Ishikawa (cell line): Measurements from ENCODE around the gene ANKRD65.

Experiments used
- CEBPB ChIP-seq: IDR thresholded peaks from 2 replicates; pipeline ENCODE4 v1.6.1; 2012
- CREB1 ChIP-seq: IDR thresholded peaks from 2 replicates; pipeline ENCODE4 v1.6.1; 2012; ENCODE audit warnings: low read depth
- EGR1 ChIP-seq: IDR thresholded peaks from 2 replicates; pipeline ENCODE4 v1.6.1; 2012
- EP300 ChIP-seq: IDR thresholded peaks from 2 replicates; pipeline ENCODE4 v1.6.1; 2012; ENCODE audit warnings: borderline replicate concordance
- FOXM1 ChIP-seq: IDR thresholded peaks from 2 replicates; pipeline ENCODE4 v1.6.1; 2012; ENCODE audit warnings: low read depth, borderline replicate concordance
- MAX ChIP-seq: IDR thresholded peaks from 2 replicates; pipeline ENCODE4 v1.6.1; 2012
- NFIC ChIP-seq: IDR thresholded peaks from 2 replicates; pipeline ENCODE4 v1.6.1; 2012
- RAD21 ChIP-seq: IDR thresholded peaks from 2 replicates; pipeline ENCODE4 v1.6.1; 2012; ENCODE audit warnings: low read depth
- REST ChIP-seq: IDR thresholded peaks from 2 replicates; pipeline ENCODE4 v1.6.1; 2012; ENCODE audit warnings: low read depth, mild to moderate bottlenecking
- TAF1 ChIP-seq: IDR thresholded peaks from 2 replicates; pipeline ENCODE4 v1.6.1; 2012; ENCODE audit warnings: low read depth, mild to moderate bottlenecking
- TCF12 ChIP-seq: IDR thresholded peaks from 2 replicates; pipeline ENCODE4 v1.6.1; 2012; ENCODE audit warnings: low read depth
- TEAD4 ChIP-seq: IDR thresholded peaks from 2 replicates; pipeline ENCODE4 v1.6.1; 2012
- USF1 ChIP-seq: IDR thresholded peaks from 2 replicates; pipeline ENCODE4 v1.6.1; 2012
- YY1 ChIP-seq: IDR thresholded peaks from 2 replicates; pipeline ENCODE4 v1.6.1; 2012; ENCODE audit warnings: low read depth
- ZBTB7A ChIP-seq: IDR thresholded peaks from 2 replicates; pipeline ENCODE4 v1.6.1; 2012; ENCODE audit warnings: low read depth

ANKRD65 gene

GRCh38 chr1:1380860-1381259, 40.2 kb downstream of the ANKRD65 start:
- TF ChIP-seq TAF1 (no peak), MAX (no peak), RAD21 (no peak), TCF12 (no peak), TEAD4 (no peak), CEBPB (no peak), FOXM1 (no peak)

- TF ChIP-seq TCF12 (no peak), MAX (no peak), FOXM1 (no peak), EP300 (no peak), TEAD4 (no peak), NFIC (no peak), ZBTB7A (no peak), CEBPB (no peak), RAD21 (no peak), EGR1 (no peak), CREB1 (no peak)
Measured at GRCh38 chr1:1377540-1378205, 43.4 kb downstream of the ANKRD65 start.

GRCh38 chr1:1376551-1377226, 44.4 kb downstream of the ANKRD65 start:
- no peak for TF ChIP-seq RAD21
- TF ChIP-seq NFIC: no peak
- no peak for TF ChIP-seq CREB1
- TF ChIP-seq TAF1: no peak
- no peak for TF ChIP-seq TEAD4

GRCh38 chr1:1374929-1375662, 46.0 kb downstream of the ANKRD65 start, which contains the start of gene AURKAIP1:
Gene AURKAIP1, minus strand, starts transcription at chr1:1375207. Its CDS starts 451 bp downstream, at chr1:1374756.
- TF ChIP-seq TAF1 (peak; percentile 87), EGR1 (peak; percentile 87), USF1 (peak; percentile 67), ZBTB7A (peak; percentile 29; the same call in 1 of the 2 replicates), REST (no peak; the same call in 1 of the 2 replicates), YY1 (peak; percentile 72), EP300 (peak; percentile 49; the same call in 1 of the 2 replicates), FOXM1 (no peak), TEAD4 (peak; percentile 50), CEBPB (peak; percentile 30; the same call in 1 of the 2 replicates), CREB1 (peak; percentile 83), RAD21 (peak; percentile 1; the same call in 1 of the 2 replicates), MAX (peak; percentile 94), NFIC (peak; percentile 50), TCF12 (peak; percentile 84)

GRCh38 chr1:1374589-1374928, 46.5 kb downstream of the ANKRD65 start:
- TF ChIP-seq RAD21 (no peak), EGR1 (0 out of 2 replicates have a peak, but pooled peaks have one; percentile 23)

- TF ChIP-seq TAF1 (no peak), TCF12 (no peak), REST (no peak), EGR1 (no peak), USF1 (no peak), YY1 (no peak), NFIC (no peak), CREB1 (no peak), ZBTB7A (no peak), TEAD4 (no peak), CEBPB (no peak), MAX (no peak), RAD21 (no peak), EP300 (no peak)
Measured at GRCh38 chr1:1373815-1374588, 47.1 kb downstream of the ANKRD65 start.
